ENCODE data around the gene NTSR1.

Gene NTSR1

GRCh38 chr20:62777528-62777830 is 68.8 kb downstream of the NTSR1 start:
- Histone ChIP-seq H3K4me1 (ENCODE audit: low read depth, poor library complexity, severe bottlenecking) (no peaks in the 10 kb centered on the region), H3K36me3 (ENCODE audit: insufficient read depth) (no peaks in the 10 kb centered on the region), H3K27me3 (ENCODE audit: insufficient read depth, low read depth) (peaks cover 90% of the 10 kb centered on the region), H3K27ac (no peak overlapping the region), H3K4me3 (IDR thresholded peaks at IDR 0.05; ENCODE audit: insufficient read depth, low read depth, low read length) (no peak overlapping the region), H3K9ac (no peak overlapping the region), H3K4me2 (no peak overlapping the region; the same call in 1 of the 2 replicates), H2AFZ (ENCODE audit: low read depth) (peak overlapping the region; percentile 56), H4K20me1 (ENCODE audit: insufficient read depth) (no peaks in the 10 kb centered on the region), H3K79me2 (ENCODE audit: insufficient read depth, low read depth) (no peaks in the 10 kb centered on the region)
- TF ChIP-seq CTCF (conservative IDR thresholded peaks at IDR 0.05; ENCODE audit: low read depth, low read length), result no peak

- no peak for TF ChIP-seq CTCF (conservative IDR thresholded peaks at IDR 0.05; ENCODE audit: low read depth, low read length)
These were observed 69.4 kb downstream of the NTSR1 start for GRCh38 chr20:62778058-62778457.

GRCh38 chr20:62778601-62779416 is 70.2 kb downstream of the NTSR1 start:
- H3K4me1 ChIP-seq (ENCODE audit: low read depth, poor library complexity, severe bottlenecking), result no peaks in the 10 kb centered on the region
- H3K4me2 ChIP-seq, result no peak overlapping the region
- no peak overlapping the region for H3K4me3 ChIP-seq (IDR thresholded peaks at IDR 0.05; ENCODE audit: insufficient read depth, low read depth, low read length)
- no peaks in the 10 kb centered on the region for H3K79me2 ChIP-seq (ENCODE audit: insufficient read depth, low read depth)
- no peak overlapping the region for H2AFZ ChIP-seq (ENCODE audit: low read depth)
- peaks cover 90% of the 10 kb centered on the region for H3K27me3 ChIP-seq (ENCODE audit: insufficient read depth, low read depth)
- H3K36me3 ChIP-seq (ENCODE audit: insufficient read depth), result no peaks in the 10 kb centered on the region
- no peak overlapping the region for H3K9ac ChIP-seq
- no peak overlapping the region for H3K27ac ChIP-seq
- no peaks in the 10 kb centered on the region for H4K20me1 ChIP-seq (ENCODE audit: insufficient read depth)
- no peak for TF ChIP-seq CTCF (conservative IDR thresholded peaks at IDR 0.05; ENCODE audit: low read depth, low read length)

More at GRCh38 chr20:62778058-62778457, 69.4 kb downstream of the NTSR1 start:
- Histone ChIP-seq H2AFZ (ENCODE audit: low read depth) (no peak overlapping the region), H3K9ac (no peak overlapping the region), H3K4me3 (IDR thresholded peaks at IDR 0.05; ENCODE audit: insufficient read depth, low read depth, low read length) (no peak overlapping the region), H3K79me2 (ENCODE audit: insufficient read depth, low read depth) (no peaks in the 10 kb centered on the region), H4K20me1 (ENCODE audit: insufficient read depth) (no peaks in the 10 kb centered on the region), H3K4me1 (ENCODE audit: low read depth, poor library complexity, severe bottlenecking) (no peaks in the 10 kb centered on the region), H3K36me3 (ENCODE audit: insufficient read depth) (no peaks in the 10 kb centered on the region), H3K27me3 (ENCODE audit: insufficient read depth, low read depth) (peaks cover 90% of the 10 kb centered on the region), H3K4me2 (no peak overlapping the region), H3K27ac (no peak overlapping the region)

GRCh38 chr20:62779417-62779685 is 70.7 kb downstream of the NTSR1 start:
- H4K20me1 ChIP-seq (ENCODE audit: insufficient read depth), result no peaks in the 10 kb centered on the region
- no peak for TF ChIP-seq CTCF (conservative IDR thresholded peaks at IDR 0.05; ENCODE audit: low read depth, low read length)
- H3K4me3 ChIP-seq (IDR thresholded peaks at IDR 0.05; ENCODE audit: insufficient read depth, low read depth, low read length), result no peak overlapping the region
- H3K36me3 ChIP-seq (ENCODE audit: insufficient read depth), result no peaks in the 10 kb centered on the region
- H3K4me2 ChIP-seq, result no peak overlapping the region
- H3K9ac ChIP-seq, result no peak overlapping the region
- H3K27me3 ChIP-seq (ENCODE audit: insufficient read depth, low read depth), result peaks cover 90% of the 10 kb centered on the region
- H3K27ac ChIP-seq, result no peak overlapping the region
- no peaks in the 10 kb centered on the region for H3K4me1 ChIP-seq (ENCODE audit: low read depth, poor library complexity, severe bottlenecking)
- H2AFZ ChIP-seq (ENCODE audit: low read depth), result no peak overlapping the region
- H3K79me2 ChIP-seq (ENCODE audit: insufficient read depth, low read depth), result no peaks in the 10 kb centered on the region
